ENCODE measurements around the gene ADIPOR2.

- no peak for TF ChIP-seq CTCF (IDR thresholded peaks at IDR 0.05; ENCODE audit: low read depth, low read length, missing input control)
- no peak for TF ChIP-seq MAX (IDR thresholded peaks at IDR 0.05)
- no peak for TF ChIP-seq JUND (IDR thresholded peaks at IDR 0.05)
- TF ChIP-seq REST (IDR thresholded peaks at IDR 0.05), result no peak
- TF ChIP-seq ATF3 (IDR thresholded peaks at IDR 0.05), result no peak
Measured at GRCh38 chr12:1706632-1706980, 15.7 kb downstream of the ADIPOR2 start.
